Measurements from ENCODE around the gene DALRD3.
"Not testable (repeated sequence)": the region's sequence is repeated elsewhere in the genome, so short reads cannot be mapped to it uniquely, and the experiment has no call there.

Gene DALRD3

DNA sequence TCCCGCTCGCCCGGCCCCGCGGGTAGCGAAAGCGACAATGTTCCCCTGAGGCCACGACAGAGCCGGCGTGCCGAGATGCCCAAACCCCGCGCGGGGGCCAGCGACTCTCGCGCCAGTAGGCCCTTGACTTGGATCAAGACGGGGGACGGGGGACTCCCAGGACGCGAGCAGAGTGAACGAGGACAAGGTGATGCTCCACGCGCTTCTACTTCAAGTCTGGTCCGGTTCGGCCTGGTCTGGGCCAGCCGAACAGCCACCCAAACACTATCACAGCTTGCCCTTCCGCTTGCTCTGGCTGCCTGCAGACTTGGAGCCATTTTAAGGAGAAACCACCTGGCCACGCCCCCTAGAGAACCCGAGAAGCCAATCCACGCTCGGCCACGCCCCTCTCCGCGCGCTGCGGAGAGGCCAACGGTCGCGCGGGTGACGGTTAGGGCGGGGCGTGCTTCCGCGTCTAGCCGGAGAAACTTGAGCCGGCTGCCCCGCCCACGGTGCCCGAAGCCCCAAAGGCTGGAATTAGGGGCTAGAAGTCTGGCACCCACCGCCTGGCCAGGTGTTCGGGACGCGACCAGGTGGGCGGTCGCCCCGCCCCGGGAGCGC lies 2.9 kb upstream of the DALRD3 start:
- DNase-seq = peak; percentile 100

DNA sequence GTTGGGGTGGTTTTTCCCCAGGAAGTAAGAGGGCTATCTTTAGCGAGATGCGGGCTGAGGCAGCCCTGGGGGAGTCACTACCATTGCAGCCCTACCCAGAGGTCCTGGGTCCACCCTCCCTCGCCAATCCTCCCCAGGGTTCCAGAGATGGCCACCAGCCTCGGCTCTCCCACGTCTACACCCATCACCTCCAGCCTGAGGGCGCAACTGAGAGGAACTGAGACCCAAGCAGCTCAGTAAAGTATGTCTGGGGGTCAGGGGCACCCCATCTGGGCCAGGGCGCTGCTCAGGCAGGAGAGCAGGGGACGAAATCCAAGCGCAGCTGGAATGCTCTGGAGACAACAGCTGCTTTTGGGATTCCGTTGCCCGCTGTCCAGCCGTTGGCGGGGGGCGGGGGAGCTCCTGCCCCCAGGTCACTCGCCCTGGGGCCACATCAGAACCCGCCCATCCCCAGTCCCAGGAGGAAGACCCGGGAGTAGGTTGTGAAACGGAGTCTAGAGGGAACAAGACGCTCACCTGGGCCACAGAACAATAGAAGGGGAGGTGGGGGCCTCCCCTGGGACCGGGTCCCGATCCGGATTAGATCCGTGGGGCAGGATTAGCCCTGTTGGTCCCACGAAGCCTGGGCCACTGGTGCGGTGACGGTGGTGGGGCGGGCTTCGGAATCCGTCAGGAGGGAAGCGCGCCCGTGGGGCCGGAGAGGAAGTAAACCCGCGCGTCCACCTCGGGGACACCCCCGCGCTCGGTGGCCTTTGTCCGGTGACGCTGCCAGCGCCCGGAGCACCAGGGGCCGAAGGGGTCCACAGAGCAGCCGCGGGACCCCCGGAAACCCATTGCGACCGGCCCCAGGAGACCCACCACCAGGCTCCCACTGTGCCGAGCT lies 2.2 kb upstream of the DALRD3 start:
- peak; percentile 34 for DNase-seq

DNA sequence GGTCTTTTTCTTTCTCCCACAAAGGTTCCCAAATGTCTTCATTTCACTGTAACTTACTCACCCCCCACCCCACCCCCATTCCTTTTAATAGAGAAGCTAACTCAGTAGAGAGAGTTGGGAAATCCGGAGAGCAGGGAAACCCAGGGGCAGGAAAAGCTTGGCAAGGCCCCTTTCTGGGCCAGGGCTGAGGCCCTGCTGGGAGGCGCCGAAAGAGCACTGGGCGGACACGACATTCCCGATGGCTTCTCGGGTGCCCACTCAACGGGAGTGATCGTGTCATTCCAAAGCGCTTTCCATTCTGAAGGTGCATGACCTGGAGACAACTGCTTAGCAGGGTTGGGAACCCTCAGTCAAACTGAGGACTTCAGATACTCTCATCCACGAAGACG lies 1.6 kb upstream of the DALRD3 start:
- no peak for DNase-seq

DNA sequence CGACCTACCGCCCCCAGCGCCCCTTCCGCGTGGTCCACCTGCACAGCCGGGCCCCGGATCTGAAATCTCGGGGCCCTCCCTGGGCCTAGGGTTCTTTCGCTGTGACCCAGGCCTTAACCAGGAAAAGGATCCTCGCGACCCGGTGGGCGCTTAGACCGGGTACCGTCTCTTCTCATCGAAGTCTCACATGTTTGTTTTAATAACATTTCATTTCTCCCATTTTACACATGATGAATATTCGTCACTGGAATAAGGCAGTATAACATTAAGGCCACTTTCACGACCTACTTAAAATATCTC lies 277 bp upstream of the DALRD3 start:
- no peak for DNase-seq

DNA sequence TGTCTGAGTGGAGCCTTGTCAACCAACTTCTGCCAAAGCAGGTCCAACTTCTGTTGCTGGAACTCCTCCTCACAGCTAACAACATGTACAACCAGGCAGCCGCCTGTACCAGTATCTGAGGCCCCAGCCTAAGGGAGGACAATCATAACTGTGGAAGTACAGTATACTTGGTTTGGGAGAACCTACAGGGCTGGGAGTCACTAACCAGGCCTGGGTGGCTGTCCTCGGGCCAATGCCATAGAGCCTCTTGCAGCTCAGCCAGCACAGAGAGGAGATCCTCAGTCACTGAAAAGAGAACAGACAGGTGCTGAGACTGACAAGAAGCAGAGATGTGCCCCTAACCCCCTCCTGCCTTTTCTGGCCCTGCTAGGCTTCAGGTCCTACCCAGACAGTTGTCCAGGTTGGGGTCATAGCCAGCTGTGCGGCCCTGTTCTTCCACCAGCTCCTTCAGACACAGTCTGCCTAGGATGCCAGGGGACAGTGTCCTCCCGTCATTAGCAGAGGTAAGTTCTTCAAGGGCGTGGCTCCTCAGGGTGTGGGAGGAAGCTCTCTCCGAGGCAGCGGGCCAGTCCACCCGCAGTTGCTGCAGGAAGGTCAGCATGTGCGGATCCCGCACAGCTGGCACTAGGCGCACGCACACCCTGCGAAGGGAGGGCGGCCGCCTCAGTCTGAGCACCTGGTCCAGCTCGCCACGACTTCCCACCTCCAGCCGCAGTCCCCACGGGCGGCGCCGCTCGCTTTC lies 980 bp downstream of the DALRD3 start:
- no peak for DNase-seq

DNA sequence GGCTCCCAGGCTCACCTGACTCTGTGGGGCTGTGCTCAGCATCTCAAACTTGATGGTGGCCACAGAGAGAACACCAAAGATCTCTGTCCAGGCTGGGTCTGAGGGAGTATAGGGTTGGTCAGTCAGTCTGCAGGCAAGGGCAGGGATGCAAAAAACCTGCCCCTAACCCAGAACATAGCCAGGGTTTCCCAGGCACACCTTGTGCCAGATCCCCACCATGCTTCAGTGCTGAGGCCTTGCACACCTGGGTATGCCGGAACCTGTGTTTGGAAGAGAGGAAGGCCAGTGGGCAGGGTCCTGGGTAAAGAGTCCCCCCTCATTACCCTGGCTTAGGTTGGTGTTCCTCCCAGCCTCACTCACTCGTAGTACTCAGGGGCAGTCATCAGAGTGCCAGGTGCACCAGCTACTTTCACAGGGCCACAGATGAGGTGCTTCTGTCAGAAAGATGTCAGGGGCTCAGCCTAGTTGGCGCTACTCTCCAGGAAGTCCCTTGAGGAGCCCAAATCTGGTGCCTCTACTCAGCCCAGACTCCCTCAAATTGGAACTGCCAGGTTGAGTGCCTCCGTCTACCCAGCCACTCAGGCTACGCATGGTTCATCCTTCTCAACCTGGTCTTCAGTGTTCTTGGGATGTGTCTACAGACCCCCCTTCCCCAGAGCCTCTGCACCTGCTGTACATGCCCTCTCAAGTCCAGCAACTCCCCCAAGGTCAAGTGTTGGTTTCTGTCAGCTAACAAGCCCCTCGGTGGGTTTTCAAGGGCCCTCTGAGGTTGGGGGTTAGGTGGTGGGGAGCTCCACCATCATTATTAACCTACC lies 1.8 kb downstream of the DALRD3 start:
- no peak for DNase-seq

DNA sequence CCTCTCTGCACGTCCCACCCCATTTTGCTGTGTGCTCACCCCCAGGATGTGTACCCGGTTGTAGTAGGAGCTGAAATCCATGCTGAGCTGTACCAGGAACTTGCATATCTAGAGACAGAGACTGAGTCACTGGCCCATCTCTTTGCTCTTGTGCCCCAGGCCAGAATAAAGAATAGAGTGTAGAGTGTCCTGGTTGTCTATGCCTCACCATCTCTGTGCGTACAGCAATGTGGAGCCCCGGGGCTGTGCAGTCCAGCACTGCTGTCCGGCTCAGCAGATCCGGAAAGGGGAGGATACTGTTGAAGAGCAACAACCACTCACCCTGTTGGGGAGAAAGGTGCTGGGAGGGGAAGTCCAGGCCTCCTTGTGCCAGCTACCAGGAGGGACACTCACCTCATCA lies 2.6 kb downstream of the DALRD3 start:
- no peak for DNase-seq

DNA sequence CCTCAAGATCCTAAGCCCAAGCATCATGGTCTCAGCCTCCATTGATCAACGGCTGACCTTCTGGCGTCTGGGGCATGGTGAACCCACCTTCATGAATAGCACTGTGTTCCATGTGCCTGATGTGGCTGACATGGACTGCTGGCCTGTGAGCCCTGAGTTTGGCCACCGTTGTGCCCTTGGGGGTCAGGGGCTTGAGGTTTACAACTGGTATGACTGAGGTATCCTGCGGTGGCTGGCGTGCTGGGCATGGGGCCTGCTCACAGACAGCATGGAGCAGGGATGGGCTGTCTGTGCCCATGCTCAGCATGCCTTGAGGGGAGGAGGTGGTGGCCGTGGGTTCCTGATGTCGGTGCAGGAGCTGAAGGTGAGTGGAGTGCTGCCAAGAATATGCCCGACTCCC lies 3.3 kb downstream of the DALRD3 start:
- DNase-seq = no peak

DNA sequence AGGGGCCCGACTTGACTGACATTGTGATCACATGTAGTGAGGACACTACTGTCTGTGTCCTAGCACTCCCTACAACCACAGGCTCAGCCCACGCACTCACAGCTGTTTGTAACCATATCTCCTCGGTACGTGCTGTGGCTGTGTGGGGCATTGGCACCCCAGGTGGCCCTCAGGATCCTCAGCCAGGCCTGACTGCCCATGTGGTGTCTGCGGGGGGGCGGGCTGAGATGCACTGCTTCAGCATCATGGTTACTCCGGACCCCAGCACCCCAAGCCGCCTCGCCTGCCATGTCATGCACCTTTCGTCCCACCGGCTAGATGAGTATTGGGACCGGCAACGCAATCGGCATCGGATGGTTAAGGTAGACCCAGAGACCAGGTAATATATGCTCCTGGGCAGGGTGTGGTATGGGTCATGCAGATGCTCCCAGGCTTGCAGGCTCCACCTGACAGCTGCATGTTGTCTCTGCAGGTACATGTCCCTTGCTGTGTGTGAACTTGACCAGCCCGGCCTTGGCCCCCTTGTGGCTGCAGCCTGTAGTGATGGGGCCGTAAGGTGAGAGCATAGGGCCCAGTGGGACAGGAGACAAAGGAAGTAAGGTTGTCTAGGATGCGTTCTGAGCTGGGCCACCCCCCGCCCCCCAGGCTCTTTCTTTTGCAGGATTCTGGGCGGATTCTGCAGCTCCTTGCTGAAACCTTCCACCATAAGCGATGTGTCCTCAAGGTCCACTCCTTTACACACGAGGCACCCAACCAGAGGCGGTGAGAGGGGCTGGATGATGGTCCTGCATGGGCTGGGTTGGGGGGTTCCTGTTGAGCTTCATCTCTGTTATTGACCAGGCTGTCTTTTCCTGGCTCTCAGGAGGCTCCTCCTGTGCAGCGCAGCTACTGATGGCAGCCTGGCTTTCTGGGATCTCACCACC lies 4.4 kb downstream of the DALRD3 start:
- DNase-seq = peak; percentile 67

DNA sequence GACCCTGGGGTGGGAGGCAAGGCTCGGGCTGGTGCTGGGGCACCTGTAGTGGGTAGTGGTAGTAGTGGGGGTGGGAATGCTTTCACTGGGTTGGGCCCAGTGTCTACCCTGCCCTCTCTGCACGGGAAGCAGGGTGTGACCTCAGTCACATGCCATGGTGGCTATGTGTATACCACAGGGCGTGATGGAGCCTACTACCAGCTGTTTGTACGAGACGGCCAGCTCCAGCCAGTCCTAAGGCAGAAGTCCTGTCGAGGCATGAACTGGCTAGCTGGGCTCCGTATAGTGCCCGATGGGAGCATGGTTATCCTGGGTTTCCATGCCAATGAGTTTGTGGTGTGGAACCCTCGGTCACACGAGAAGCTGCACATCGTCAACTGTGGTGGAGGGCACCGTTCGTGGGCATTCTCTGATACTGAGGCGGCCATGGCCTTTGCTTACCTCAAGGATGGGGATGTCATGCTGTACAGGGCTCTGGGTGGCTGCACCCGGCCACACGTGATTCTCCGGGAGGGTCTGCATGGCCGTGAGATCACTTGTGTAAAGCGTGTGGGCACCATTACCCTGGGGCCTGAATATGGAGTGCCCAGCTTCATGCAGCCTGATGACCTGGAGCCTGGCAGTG lies 5.2 kb downstream of the DALRD3 start:
- DNase-seq = no peak

DNA sequence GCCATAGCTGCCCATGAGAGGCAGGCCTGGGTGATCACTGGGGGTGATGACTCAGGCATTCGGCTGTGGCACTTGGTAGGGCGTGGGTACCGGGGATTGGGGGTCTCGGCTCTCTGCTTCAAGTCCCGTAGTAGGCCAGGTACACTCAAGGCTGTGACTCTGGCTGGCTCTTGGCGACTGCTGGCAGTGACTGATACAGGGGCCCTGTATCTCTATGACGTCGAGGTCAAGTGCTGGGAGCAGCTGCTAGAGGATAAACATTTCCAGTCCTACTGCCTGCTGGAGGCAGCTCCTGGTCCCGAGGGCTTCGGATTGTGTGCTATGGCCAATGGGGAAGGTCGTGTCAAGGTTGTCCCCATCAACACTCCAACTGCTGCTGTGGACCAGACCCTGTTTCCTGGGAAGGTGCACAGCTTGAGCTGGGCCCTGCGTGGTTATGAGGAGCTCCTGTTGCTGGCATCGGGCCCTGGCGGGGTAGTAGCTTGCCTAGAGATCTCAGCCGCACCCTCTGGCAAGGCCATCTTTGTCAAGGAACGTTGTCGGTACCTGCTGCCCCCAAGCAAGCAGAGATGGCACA lies 5.9 kb downstream of the DALRD3 start:
- DNase-seq = no peak

DNA sequence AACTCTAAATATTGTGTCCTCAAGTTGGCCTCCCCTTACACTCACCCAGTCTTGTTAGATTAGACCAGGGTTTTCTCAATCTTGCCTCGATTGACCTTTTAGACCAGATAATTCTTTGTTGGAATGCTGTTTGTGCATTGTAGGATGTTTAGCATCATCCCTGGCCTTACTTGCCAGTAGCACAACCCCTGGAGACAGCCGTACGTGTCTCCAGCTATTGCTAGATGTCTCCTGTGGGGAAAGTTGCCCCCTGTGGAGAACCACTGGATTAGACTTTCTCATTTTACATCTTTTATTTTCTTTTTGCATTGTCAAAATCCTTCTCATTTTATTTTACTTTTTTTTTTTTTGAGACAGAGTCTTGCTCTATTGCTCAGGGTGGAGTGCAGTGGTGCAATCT lies 9.0 kb downstream of the DALRD3 start:
- no peak for DNase-seq

DNA sequence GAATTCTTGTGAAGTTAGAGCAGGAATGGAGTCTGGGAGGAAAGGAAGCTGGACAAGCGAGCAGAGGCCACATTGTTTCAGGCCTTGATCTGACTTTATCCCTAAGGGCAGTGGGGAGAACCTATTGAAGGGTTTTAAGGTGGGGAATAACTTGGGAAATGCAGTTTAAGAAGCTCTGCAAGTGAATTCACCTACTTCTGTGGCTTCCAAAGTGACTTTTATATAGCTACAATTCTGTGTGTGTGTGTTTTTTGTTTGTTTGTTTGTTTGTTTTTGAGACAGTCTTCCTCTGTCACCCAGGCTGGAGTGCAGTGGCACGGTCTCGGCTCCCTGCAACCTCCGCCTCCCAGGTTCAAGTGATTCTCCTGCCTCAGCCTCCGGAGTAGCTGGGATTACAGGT lies 9.8 kb downstream of the DALRD3 start:
- DNase-seq = not testable (repeated sequence)

DNA sequence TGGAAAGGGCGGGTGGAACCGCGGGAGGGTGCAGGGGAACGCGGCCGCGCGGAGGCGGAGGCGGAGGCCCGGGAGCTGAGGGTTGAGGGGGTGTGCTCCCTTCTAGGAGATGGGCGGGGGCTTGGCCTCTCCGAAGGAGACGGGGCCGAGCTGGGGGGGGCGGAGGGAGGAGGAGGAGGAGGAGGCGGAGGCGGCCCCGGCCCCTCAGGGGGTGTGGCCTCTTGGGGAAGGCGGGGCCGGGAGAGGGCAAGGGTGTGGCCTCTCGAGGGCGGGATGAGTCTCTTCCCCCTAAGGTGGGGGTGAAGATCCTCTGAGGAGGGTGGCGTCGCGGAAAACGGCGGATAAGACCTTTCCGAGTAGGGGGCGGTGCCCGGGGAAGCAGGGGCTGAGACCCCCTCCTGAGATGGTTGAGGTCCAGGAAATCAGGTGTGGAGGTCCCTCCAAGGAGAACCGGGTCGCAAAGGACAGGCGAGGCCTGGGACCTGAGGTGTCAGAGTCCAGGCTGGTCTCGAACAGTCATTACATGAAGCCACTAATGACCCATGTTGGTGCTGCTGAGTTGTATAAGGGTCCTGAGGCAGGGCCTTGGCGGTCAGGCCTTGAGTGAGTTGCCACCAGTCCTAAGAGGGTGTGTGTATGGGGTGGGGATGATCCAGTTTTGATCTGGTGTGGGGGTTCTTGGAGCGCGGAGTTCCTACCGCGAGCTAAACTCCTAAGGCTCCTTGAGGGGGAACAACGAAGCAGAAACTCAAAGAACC lies 10.4 kb downstream of the DALRD3 start:
- DNase-seq = peak; percentile 93

DNA sequence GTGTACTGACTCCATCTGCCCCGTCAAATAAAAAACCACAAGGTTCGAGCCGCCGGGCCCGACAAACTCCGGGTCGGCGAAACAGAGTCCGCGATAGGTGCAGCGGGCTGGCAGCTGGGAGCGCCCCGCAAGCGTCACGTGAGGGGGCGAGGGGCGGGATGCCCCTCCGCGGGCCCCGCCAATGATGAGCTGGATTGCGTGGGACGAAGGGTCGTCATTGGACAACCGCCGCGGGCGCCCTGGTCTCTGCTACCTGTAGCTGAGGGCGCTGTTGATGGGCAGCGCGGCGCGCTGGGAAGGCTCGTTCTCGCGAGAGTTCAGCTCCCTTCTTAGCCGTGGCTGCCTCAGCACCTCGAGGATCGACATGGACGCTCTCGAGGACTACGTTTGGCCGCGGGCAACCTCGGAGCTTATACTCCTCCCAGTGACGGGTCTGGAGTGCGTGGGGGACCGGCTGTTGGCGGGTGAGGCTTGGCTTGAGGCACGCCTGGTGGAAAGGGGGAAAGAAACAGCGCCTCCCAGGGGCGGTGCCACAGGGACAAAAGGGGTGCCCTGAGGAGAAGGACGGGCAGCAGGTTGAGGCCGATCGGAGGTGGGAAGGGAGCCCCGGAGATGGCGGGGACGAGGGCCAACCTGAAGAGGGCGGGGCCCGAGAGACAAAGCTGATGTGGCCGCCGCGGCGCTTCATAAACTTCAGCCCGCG lies 11.2 kb downstream of the DALRD3 start, which contains the start of gene WDR6:
Gene WDR6 (plus strand): TSS at position 324 of the 703 bp plus-strand sequence. CDS start 41 bp downstream, at position 365.
- peak; percentile 98 for DNase-seq

DNA sequence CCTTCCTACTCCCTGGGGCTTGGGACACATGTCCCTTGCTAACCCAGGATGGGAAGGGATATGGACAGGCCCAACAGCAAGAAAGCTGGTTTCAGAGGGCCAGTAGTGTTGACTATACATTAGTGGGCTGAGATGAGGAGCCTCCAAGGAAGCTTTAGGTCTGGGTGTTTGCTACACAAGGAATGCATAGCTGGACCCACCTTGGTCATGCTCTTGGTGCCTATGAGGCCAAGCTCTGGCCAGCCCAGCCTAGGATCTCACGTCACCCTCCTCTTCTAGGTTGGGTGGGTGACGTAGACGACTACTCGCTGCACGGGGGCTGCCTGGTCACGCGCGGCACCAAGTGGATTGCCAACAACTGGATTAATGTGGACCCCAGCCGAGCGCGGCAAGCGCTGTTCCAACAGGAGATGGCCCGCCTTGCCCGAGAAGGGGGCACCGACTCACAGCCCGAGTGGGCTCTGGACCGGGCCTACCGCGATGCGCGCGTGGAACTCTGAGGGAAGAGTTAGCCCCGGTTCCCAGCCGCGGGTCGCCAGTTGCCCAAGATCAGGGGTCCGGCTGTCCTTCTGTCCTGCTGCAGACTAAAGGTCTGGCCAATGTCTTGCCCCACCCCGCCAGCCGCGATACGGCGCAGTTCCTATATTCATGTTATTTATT lies 11.8 kb downstream of the DALRD3 start:
- peak; percentile 34 for DNase-seq

DNA sequence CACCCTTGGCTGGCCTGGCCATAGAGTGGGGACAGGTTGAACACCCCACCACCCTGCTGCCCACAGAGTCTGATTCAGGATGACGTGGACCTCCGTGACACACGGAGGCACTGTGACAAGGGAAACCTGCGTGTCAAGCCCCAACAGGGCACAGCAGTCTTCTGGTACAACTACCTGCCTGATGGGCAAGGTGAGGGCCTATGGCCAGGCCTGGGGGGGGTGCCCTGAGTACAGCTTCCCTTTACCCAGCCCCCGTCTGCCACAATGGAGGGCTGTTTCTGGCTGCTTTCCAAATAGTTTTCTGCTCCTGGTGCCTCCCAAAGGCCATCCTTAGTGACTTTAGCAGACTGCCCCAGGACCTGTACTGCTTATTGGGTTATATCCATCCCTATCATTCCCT lies 12.4 kb downstream of the DALRD3 start:
- DNase-seq = no peak

DNA sequence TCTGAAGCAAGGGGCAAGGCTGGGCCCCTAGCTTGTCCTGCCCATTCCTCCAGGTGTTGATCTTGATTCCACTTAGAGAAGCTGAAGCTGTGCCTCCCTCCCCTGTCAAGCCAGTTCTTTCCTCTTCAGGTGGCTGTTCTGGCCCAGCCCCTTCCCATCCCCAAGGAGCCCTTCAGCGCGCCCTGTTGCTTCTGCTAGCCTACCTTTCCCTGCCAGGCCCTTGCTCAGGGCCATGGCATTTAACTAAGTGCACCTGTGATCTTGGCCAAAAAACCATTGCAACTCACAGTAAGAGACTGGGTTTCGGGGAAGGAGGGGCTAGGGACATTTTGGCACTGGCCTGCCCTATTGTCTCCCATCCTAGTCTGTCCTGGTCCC lies 13.1 kb downstream of the DALRD3 start:
- no peak for DNase-seq
